Astrocyte (in vitro differentiated cells and primary cell): ENCODE data around the gene LRMDA. TPM values are rescaled to one million over a fixed set of nuclear protein-coding genes. Genes with fewer than 3 reads are reported as not detected.

Experiments used
- DNase-seq: peaks from one replicate; pipeline ENCODE4 v3.0.0-alpha.2; 2010; ENCODE audit warnings: low read depth
- FAIRE-seq: peaks from 2 replicates; lab custom pipeline; 2011; peaks lifted over from hg19 to GRCh38; lab: Jason Lieb, UNC
- H2AFZ ChIP-seq: 2 replicates; pipeline ENCODE4 v1.6.0; 2012; ENCODE audit warnings: low read depth, low read length, inconsistent platforms
- H3K27ac ChIP-seq: 2 replicates; pipeline ENCODE4 v1.5.1; 2011; ENCODE audit warnings: low read depth, low read length, inconsistent platforms
- H3K27me3 ChIP-seq: 2 replicates; pipeline ENCODE4 v1.6.0; 2011; ENCODE audit warnings: low read length, inconsistent platforms; ENCODE audit not compliant: insufficient read depth
- H3K36me3 ChIP-seq: 2 replicates; pipeline ENCODE4 v1.5.1; 2011; ENCODE audit warnings: low read length, inconsistent platforms; ENCODE audit not compliant: insufficient read depth
- H3K4me1 ChIP-seq: 2 replicates; pipeline ENCODE4 v1.5.1; 2011; ENCODE audit warnings: low read length, inconsistent platforms; ENCODE audit not compliant: insufficient read depth
- H3K4me2 ChIP-seq: 2 replicates; pipeline ENCODE4 v1.6.0; 2012; ENCODE audit warnings: low read length, inconsistent platforms
- H3K4me3 ChIP-seq: 2 replicates; pipeline ENCODE4 v1.5.1; 2011; ENCODE audit warnings: low read depth, mild to moderate bottlenecking, low read length, inconsistent platforms; ENCODE audit not compliant: insufficient read depth
- H3K79me2 ChIP-seq: 2 replicates; pipeline ENCODE4 v1.6.0; 2012; ENCODE audit warnings: mild to moderate bottlenecking, low read length, inconsistent platforms; ENCODE audit not compliant: insufficient read depth
- H3K9ac ChIP-seq: 2 replicates; pipeline ENCODE4 v1.6.0; 2012; ENCODE audit warnings: mild to moderate bottlenecking, low read length, inconsistent platforms
- H3K9me3 ChIP-seq: 2 replicates; pipeline ENCODE4 v1.5.1; 2012; ENCODE audit warnings: low read depth, mild to moderate bottlenecking, low read length, inconsistent platforms; ENCODE audit not compliant: insufficient read depth
- H4K20me1 ChIP-seq: 2 replicates; pipeline ENCODE4 v1.6.0; 2012; ENCODE audit warnings: low read length, inconsistent platforms; ENCODE audit not compliant: insufficient read depth
- H3K27ac Mint-ChIP-seq: one replicate; pipeline ENCODE4 v1.8.0; 2021; ENCODE audit warnings: mild to moderate bottlenecking, mixed read lengths; ENCODE audit not compliant: unreplicated experiment
- H3K27me3 Mint-ChIP-seq: one replicate; pipeline ENCODE4 v1.8.0; 2021; ENCODE audit warnings: low read depth, mixed read lengths; ENCODE audit not compliant: unreplicated experiment
- H3K36me3 Mint-ChIP-seq: one replicate; pipeline ENCODE4 v1.8.0; 2021; ENCODE audit warnings: low read depth, mixed read lengths; ENCODE audit not compliant: unreplicated experiment
- H3K4me1 Mint-ChIP-seq: one replicate; pipeline ENCODE4 v1.8.0; 2021; ENCODE audit warnings: low read depth, mixed read lengths; ENCODE audit not compliant: unreplicated experiment
- H3K4me3 Mint-ChIP-seq: one replicate; pipeline ENCODE4 v1.8.0; 2021; ENCODE audit warnings: mild to moderate bottlenecking, moderate library complexity, mixed read lengths; ENCODE audit not compliant: unreplicated experiment
- H3K9me3 Mint-ChIP-seq: one replicate; pipeline ENCODE4 v1.8.0; 2021; ENCODE audit warnings: mild to moderate bottlenecking, mixed read lengths; ENCODE audit not compliant: unreplicated experiment
- EZH2 ChIP-seq: IDR thresholded peaks from 2 replicates; pipeline ENCODE4 v1.6.1; 2012; ENCODE audit warnings: mild to moderate bottlenecking, low read length, inconsistent platforms; ENCODE audit not compliant: insufficient read depth
- total RNA-seq: library from RNA; stranded (reverse); gene quantifications from 2 replicates; pipeline ENCODE4 v1.2.1, GENCODE V29; 2021
- TF ChIP-seq, protein P1 (sequence below): IDR thresholded peaks from 2 replicates; pipeline ENCODE4 v1.5.1; 2011; ENCODE audit warnings: low read depth, mild to moderate bottlenecking, inconsistent platforms, low read length, moderate library complexity; ENCODE audit not compliant: insufficient read depth

Gene LRMDA
- total RNA-seq, 1 donor from 2014 or later, result 2.7 TPM

- H3K27ac Mint-ChIP-seq, result no peak overlapping the region
- no peak overlapping the region for H3K9ac ChIP-seq
- no peak overlapping the region for H2AFZ ChIP-seq
- H3K27me3 Mint-ChIP-seq, result peaks cover 2% of the 10 kb centered on the region
- no peaks in the 10 kb centered on the region for H4K20me1 ChIP-seq
- no peak overlapping the region for H3K4me3 Mint-ChIP-seq
- no peaks in the 10 kb centered on the region for H3K36me3 ChIP-seq
- no peaks in the 10 kb centered on the region for H3K36me3 Mint-ChIP-seq
- no peak overlapping the region for H3K4me2 ChIP-seq
- no peak for FAIRE-seq
- TF ChIP-seq, protein P1, sequence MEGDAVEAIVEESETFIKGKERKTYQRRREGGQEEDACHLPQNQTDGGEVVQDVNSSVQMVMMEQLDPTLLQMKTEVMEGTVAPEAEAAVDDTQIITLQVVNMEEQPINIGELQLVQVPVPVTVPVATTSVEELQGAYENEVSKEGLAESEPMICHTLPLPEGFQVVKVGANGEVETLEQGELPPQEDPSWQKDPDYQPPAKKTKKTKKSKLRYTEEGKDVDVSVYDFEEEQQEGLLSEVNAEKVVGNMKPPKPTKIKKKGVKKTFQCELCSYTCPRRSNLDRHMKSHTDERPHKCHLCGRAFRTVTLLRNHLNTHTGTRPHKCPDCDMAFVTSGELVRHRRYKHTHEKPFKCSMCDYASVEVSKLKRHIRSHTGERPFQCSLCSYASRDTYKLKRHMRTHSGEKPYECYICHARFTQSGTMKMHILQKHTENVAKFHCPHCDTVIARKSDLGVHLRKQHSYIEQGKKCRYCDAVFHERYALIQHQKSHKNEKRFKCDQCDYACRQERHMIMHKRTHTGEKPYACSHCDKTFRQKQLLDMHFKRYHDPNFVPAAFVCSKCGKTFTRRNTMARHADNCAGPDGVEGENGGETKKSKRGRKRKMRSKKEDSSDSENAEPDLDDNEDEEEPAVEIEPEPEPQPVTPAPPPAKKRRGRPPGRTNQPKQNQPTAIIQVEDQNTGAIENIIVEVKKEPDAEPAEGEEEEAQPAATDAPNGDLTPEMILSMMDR, result no peak
- no peak for TF ChIP-seq EZH2
- H3K27ac ChIP-seq, result no peak overlapping the region
- H3K9me3 Mint-ChIP-seq, result no peaks in the 10 kb centered on the region
- no peaks in the 10 kb centered on the region for H3K4me1 Mint-ChIP-seq
- no peaks in the 10 kb centered on the region for H3K9me3 ChIP-seq
- no peaks in the 10 kb centered on the region for H3K79me2 ChIP-seq
- DNase-seq, result no peak
- no peaks in the 10 kb centered on the region for H3K4me1 ChIP-seq
- no peaks in the 10 kb centered on the region for H3K27me3 ChIP-seq
- no peak overlapping the region for H3K4me3 ChIP-seq
These were observed 416.1 kb downstream of the LRMDA start for GRCh38 chr10:75847477-75847876.

DNA sequence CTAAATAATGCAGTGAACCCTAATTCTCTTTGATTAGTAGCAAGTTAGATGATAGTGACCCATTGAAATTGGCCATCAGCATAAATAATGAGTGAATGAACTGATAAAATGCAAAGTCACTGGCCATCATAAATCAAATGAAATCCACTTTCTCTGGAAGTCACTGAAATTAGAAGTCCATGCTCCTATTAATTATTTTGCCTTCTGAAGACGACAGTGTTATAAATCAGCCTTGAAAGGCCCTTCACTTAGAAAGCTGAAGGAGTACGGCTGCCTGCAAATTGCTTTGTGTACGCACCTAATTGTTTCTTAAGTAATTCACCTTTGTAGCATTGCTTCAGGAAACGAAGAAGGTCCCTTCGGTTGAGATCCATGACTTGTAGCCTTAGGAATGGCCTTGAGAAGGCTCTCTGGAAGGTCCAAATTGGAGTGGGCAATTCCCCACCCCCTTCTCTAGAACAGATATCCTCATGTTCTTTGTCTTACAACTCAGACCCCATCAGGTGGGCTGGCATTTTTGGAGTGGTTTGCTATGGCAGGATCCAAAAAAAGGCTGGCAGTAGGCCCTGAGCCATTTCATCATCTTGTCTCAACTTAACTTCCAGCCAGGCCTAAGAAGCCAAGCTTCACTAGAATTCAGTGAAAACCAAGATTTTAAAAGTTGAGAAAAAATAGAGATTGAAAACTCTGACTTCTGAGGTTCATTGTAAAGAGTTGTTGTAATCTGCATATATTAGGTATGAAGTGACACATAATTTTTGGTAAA is 420.3 kb downstream of the LRMDA start:
- no peak for FAIRE-seq
- TF ChIP-seq, protein P1, result no peak
- TF ChIP-seq EZH2, result no peak
- no peak overlapping the region for H2AFZ ChIP-seq

GRCh38 chr10:75852851-75853484 is 421.5 kb downstream of the LRMDA start:
- TF ChIP-seq, protein P1, result peak; percentile 31
- TF ChIP-seq EZH2, result no peak

More for the DNA sequence above, 420.3 kb downstream of the LRMDA start:
- Histone ChIP-seq H3K27me3 (no peaks in the 10 kb centered on the region), H3K27ac (no peak overlapping the region), H3K36me3 (no peaks in the 10 kb centered on the region), H3K4me1 (no peaks in the 10 kb centered on the region), H3K9me3 (no peaks in the 10 kb centered on the region), H4K20me1 (no peaks in the 10 kb centered on the region), H3K4me3 (no peak overlapping the region), H3K4me2 (no peak overlapping the region), H3K9ac (no peak overlapping the region), H3K79me2 (no peaks in the 10 kb centered on the region)
- Mint-ChIP-seq H3K4me3 (no peak overlapping the region), H3K4me1 (no peaks in the 10 kb centered on the region), H3K9me3 (peaks cover 5% of the 10 kb centered on the region), H3K27me3 (peaks cover 2% of the 10 kb centered on the region), H3K27ac (no peak overlapping the region), H3K36me3 (no peaks in the 10 kb centered on the region)
- DNase-seq, result no peak

More at GRCh38 chr10:75852851-75853484, 421.5 kb downstream of the LRMDA start:
- no peak for FAIRE-seq
- no peak overlapping the region for H3K4me3 Mint-ChIP-seq
- peaks cover 11% of the 10 kb centered on the region for H3K27me3 Mint-ChIP-seq
- Histone ChIP-seq H3K36me3 (no peaks in the 10 kb centered on the region), H3K27ac (no peak overlapping the region), H3K4me2 (no peak overlapping the region), H4K20me1 (no peaks in the 10 kb centered on the region), H2AFZ (no peak overlapping the region), H3K4me3 (no peak overlapping the region), H3K9ac (no peak overlapping the region), H3K27me3 (no peaks in the 10 kb centered on the region), H3K9me3 (no peaks in the 10 kb centered on the region), H3K79me2 (no peaks in the 10 kb centered on the region), H3K4me1 (no peaks in the 10 kb centered on the region)
- no peak overlapping the region for H3K27ac Mint-ChIP-seq
- H3K36me3 Mint-ChIP-seq, result no peaks in the 10 kb centered on the region
- no peak for DNase-seq
- peaks cover 5% of the 10 kb centered on the region for H3K9me3 Mint-ChIP-seq
- H3K4me1 Mint-ChIP-seq, result no peaks in the 10 kb centered on the region
